ENCODE data around the gene REPS2.

- TF ChIP-seq POLR2A (IDR thresholded peaks at IDR 0.05) (no peak), POLR2AphosphoS5 (IDR thresholded peaks at IDR 0.05) (no peak)
Observed at GRCh38 chrX:16979226-16979625, 32.8 kb downstream of the REPS2 start.
